Measurements from ENCODE around the gene ERBB4.

ERBB4 gene

DNA sequence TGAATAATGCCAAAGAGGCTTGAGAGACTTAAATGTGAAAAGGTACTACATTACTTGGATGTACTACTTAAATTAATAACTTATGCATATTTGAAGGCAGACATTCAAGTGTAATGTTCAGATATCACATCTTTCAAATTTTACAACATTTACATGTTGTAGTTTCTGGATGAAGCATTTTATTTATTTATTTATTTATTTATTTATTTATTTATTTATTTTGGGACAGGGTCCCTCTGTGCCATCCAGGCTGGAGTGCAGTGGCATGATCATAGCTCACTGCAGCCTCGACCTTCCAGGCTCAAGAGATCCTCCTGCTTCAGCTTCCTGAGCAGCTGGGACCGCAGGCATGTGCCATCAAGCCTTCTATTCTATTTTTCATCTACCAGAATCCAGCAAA, 596.4 kb downstream of the ERBB4 start:
- no peak for DNase-seq
- Mint-ChIP-seq H3K36me3 (ENCODE audit: low read depth) (no peaks in the 10 kb centered on the region), H3K27me3 (no peaks in the 10 kb centered on the region), H3K9me3 (peaks cover 3% of the 10 kb centered on the region), H3K27ac (no peak overlapping the region), H3K4me3 (no peak overlapping the region), H3K4me1 (ENCODE audit: low read depth) (no peaks in the 10 kb centered on the region)

DNA sequence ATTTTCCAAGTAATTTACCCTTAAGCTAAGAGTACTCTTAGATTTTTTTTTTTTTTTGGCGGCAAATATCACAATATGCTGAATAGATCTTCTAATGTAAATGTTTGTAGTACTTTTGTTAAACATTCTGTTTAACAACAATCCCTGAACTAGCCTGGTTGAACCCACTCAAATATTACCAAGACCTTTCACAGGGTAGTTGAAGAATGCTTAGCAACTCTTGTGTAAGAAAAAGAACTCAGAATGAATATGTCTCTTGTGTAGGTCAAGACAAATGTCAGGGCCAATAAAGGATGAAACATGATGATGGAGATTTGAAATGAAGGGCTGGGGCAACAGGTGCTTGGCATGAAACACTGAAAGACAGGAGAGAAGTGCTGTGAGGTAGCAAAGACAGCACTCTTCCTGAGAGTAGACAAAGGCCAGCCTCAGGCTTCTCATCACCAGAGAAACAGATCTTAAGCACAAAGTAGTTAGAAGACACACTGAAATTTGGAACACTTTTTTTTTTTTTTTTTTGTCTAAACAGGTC, 597.3 kb downstream of the ERBB4 start:
- Mint-ChIP-seq H3K27ac (no peak overlapping the region), H3K9me3 (peaks cover 3% of the 10 kb centered on the region), H3K4me3 (no peak overlapping the region), H3K36me3 (ENCODE audit: low read depth) (no peaks in the 10 kb centered on the region), H3K27me3 (no peaks in the 10 kb centered on the region), H3K4me1 (ENCODE audit: low read depth) (no peaks in the 10 kb centered on the region)
- DNase-seq, result no peak

DNA sequence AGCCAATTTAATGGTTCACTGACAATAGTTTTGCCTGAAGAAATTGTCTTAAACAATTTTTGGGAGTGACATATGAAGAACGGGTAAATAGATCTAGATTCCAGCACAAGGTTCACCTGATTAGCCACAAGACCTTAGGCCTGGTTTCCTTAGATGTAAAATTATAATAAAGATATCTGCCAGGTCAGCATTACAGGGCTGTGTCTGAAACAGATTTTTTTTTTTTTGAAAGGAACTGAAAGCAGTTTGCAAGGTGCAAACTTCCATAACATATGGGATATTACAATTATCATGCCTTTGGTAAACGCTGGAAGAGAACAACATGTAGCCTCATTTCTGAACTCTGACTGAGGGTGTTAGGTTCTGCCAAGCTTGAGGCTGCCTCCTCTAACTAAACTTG, 599.4 kb downstream of the ERBB4 start:
- H3K4me3 Mint-ChIP-seq, result no peak overlapping the region
- H3K27ac Mint-ChIP-seq, result no peak overlapping the region
- no peaks in the 10 kb centered on the region for H3K36me3 Mint-ChIP-seq (ENCODE audit: low read depth)
- no peaks in the 10 kb centered on the region for H3K4me1 Mint-ChIP-seq (ENCODE audit: low read depth)
- DNase-seq, result no peak
- no peaks in the 10 kb centered on the region for H3K27me3 Mint-ChIP-seq
- peaks cover 3% of the 10 kb centered on the region for H3K9me3 Mint-ChIP-seq

DNA sequence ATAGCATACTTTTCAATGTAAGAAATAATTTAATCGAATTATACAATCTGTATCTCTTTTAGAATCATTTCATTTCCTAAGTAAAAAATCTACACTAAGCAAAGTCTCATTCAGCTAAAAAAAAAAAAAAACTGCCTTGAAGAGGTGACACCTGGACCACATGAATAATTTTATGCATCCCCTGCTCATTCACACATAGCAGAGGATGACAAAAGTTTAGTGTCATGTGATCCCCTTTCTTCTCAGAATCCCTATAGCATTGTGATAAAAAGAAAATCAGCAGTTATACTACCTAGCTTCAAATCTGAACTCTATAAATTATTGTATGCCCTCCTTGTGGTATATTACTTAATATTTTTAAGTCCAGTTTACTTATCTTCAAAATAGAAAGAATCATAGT, 603.8 kb downstream of the ERBB4 start:
- Mint-ChIP-seq H3K27me3 (no peaks in the 10 kb centered on the region), H3K9me3 (no peaks in the 10 kb centered on the region), H3K36me3 (ENCODE audit: low read depth) (no peaks in the 10 kb centered on the region), H3K4me1 (ENCODE audit: low read depth) (no peaks in the 10 kb centered on the region), H3K4me3 (no peak overlapping the region), H3K27ac (no peak overlapping the region)
- DNase-seq, result no peak

DNA sequence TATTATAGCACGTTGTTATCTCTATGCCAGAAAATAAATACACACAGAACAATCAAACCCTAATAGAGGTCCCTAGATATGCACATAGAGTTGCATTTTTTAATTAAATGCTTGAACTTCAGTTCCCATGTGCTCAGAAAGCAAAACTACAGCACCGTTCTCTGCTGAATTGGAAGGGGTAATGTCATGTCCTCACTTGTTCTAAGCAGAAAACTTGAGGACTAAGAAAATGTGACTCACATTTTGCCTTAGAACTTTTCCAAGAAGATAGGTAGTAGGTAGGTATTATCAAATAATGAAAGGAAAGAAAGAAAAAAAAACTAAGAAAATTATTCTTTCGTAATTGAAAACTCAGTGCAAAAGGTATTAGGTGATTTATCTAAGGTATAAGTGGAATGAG, 607.3 kb downstream of the ERBB4 start:
- Mint-ChIP-seq H3K36me3 (ENCODE audit: low read depth) (no peaks in the 10 kb centered on the region), H3K4me1 (ENCODE audit: low read depth) (no peaks in the 10 kb centered on the region), H3K4me3 (no peak overlapping the region), H3K9me3 (peaks cover 4% of the 10 kb centered on the region), H3K27me3 (no peaks in the 10 kb centered on the region), H3K27ac (no peak overlapping the region)
- DNase-seq, result no peak

DNA sequence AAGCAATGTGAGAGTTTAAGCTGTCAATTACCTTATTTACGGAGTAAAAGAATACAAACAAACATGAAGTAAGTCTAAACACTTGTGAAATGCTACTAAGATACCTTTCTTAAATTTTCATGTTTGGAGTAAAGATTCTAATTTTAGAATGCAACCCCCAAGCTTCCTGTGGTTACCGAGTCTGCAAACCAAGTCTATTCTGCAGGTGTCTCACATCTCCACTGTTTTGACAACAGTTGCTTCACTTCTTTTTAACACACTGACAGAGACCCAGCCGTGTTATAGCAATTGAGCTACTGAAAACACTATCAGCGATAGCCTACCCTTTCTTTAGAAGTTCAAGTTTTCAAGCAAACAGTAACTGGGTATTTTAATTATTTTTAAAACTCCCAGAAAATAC, 608.3 kb downstream of the ERBB4 start:
- Mint-ChIP-seq H3K9me3 (peaks cover 4% of the 10 kb centered on the region), H3K27me3 (no peaks in the 10 kb centered on the region), H3K27ac (no peak overlapping the region), H3K36me3 (ENCODE audit: low read depth) (no peaks in the 10 kb centered on the region), H3K4me1 (ENCODE audit: low read depth) (no peaks in the 10 kb centered on the region), H3K4me3 (no peak overlapping the region)
- DNase-seq, result no peak

DNA sequence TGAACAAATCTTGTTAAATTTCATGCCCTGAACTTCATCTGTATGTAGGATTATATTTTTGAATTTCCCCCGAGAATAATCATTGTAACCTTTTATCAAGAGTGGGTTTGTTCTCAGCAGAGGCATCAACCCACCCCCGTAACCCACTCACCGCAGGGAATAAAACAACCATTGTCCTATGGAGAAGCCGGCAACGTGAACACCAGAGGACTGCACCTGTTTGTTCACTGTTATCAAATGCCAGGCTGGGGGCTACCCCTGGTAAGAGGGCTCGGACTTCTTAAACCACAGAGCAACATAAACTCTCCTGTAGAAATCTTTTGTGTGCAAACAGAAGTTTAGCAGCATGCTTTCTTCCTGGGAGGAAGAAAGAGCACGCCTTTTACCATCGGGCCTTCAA, 610.4 kb downstream of the ERBB4 start:
- Mint-ChIP-seq H3K27ac (no peak overlapping the region), H3K36me3 (ENCODE audit: low read depth) (no peaks in the 10 kb centered on the region), H3K27me3 (no peaks in the 10 kb centered on the region), H3K4me3 (no peak overlapping the region), H3K9me3 (peaks cover 4% of the 10 kb centered on the region), H3K4me1 (ENCODE audit: low read depth) (no peaks in the 10 kb centered on the region)
- DNase-seq, result no peak

DNA sequence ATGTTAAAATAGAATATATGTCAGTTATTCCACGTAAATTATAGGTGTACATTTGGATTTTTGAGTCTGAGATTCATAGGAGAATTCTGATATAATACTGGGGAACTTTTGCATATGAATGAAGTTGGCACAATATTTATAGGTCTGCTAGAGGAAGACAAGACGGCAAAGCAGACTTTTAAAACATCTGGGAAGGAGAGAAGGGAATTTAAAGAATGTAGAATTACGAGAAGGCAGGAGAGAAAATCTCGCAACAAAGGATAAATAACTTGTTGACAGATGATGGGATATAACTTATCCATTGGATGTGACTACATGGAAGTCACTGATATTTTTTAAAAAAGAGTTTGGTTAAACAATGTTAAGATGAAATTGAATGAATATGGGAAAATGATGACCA, 615.6 kb downstream of the ERBB4 start:
- H3K9me3 Mint-ChIP-seq, result peaks cover 6% of the 10 kb centered on the region
- H3K4me1 Mint-ChIP-seq (ENCODE audit: low read depth), result no peaks in the 10 kb centered on the region
- H3K27ac Mint-ChIP-seq, result no peak overlapping the region
- no peaks in the 10 kb centered on the region for H3K27me3 Mint-ChIP-seq
- H3K4me3 Mint-ChIP-seq, result no peak overlapping the region
- H3K36me3 Mint-ChIP-seq (ENCODE audit: low read depth), result no peaks in the 10 kb centered on the region
- no peak for DNase-seq

DNA sequence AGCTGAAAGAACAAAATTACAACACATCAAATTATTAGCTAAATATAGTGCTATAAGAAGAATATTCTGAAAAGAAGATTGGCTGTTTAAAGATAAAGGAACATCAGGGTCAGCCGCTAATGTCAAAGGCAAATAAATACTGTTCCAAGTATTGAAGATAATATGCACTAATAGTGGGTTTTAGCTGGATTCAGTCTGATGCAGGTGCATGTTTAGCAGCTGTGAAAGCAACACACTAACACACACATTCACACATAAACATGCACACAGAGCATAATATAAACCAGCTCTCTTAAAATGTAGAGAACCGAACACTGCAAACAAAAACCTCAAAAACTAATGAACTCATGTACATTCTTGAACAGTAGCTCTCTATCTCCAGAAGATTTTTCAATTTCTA, 634.6 kb downstream of the ERBB4 start:
- Mint-ChIP-seq H3K4me1 (ENCODE audit: low read depth) (no peaks in the 10 kb centered on the region), H3K27me3 (no peaks in the 10 kb centered on the region), H3K4me3 (no peak overlapping the region), H3K36me3 (ENCODE audit: low read depth) (no peaks in the 10 kb centered on the region), H3K27ac (no peak overlapping the region), H3K9me3 (no peaks in the 10 kb centered on the region)
- DNase-seq, result no peak

DNA sequence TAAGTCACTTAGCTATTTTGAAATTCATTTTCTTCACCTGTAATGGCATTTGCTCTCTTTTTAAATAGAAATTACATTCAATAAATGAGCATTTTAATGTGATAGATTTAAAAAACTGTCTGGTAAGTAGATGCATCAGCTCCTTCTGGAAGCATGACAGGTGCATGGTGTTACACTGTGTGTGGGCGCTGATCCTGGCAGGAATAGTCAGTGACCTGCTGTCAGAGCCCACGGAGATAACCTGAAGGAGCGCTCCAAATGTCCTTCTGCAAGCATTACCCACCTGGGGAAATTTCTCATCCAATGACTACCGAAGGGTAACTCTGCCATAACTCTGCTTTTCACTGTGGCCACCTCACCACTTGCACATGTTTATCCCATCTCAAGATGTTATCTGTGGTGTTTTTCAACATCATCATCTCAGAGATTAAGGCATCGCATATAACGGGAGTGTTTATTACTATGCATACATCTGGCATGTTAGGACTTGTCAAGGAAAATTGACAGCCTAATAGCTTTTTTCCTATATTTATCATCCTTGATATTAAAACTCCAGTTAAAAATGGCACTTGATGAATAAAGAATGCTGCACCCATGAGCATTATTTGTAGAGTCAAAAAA, 637.3 kb downstream of the ERBB4 start:
- DNase-seq, result no peak
- Mint-ChIP-seq H3K36me3 (ENCODE audit: low read depth) (no peaks in the 10 kb centered on the region), H3K4me1 (ENCODE audit: low read depth) (no peaks in the 10 kb centered on the region), H3K4me3 (no peak overlapping the region), H3K27ac (no peak overlapping the region), H3K9me3 (no peaks in the 10 kb centered on the region), H3K27me3 (no peaks in the 10 kb centered on the region)

DNA sequence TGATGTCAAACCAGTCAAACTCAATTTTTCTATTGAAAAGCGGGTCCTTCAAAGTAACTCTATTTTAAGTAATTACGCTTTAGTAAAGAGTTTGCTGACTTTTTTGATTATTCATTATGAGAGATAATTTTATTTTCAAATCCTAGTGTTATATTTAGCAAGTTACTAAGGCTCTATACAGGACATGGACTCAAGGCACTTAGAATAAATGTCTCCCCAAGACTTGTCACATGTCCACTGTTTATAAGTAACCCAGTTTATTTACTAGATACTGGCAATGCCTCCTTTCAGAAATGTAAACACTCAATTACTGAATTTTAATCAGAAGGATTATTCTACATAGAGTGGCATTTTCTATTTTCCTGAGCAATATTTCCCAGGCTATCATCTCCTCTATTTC, 638.1 kb downstream of the ERBB4 start:
- no peaks in the 10 kb centered on the region for H3K4me1 Mint-ChIP-seq (ENCODE audit: low read depth)
- H3K36me3 Mint-ChIP-seq (ENCODE audit: low read depth), result no peaks in the 10 kb centered on the region
- H3K4me3 Mint-ChIP-seq, result no peak overlapping the region
- no peak for DNase-seq
- no peaks in the 10 kb centered on the region for H3K27me3 Mint-ChIP-seq
- H3K27ac Mint-ChIP-seq, result no peak overlapping the region
- H3K9me3 Mint-ChIP-seq, result no peaks in the 10 kb centered on the region

DNA sequence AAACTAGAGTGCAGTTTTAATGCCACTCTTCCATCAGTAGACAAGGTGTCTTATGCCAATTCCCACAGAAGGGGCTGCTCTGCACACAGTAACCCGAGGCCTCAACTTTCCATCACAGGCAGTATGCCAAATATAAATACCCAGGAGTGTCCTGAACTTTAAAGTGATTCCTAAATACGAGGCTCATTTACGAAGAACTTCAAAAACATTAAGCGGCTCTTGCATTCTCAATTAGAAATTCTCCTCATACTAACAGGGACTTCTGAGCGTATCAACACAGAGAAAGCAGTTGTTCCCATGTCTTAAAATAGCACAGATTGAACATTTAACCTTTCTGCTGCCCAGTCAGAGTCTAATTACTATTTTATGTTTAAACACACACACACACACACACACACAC, 638.6 kb downstream of the ERBB4 start:
- H3K36me3 Mint-ChIP-seq (ENCODE audit: low read depth), result no peaks in the 10 kb centered on the region
- no peaks in the 10 kb centered on the region for H3K4me1 Mint-ChIP-seq (ENCODE audit: low read depth)
- H3K4me3 Mint-ChIP-seq, result no peak overlapping the region
- H3K27me3 Mint-ChIP-seq, result no peaks in the 10 kb centered on the region
- no peak overlapping the region for H3K27ac Mint-ChIP-seq
- no peaks in the 10 kb centered on the region for H3K9me3 Mint-ChIP-seq
- no peak for DNase-seq

DNA sequence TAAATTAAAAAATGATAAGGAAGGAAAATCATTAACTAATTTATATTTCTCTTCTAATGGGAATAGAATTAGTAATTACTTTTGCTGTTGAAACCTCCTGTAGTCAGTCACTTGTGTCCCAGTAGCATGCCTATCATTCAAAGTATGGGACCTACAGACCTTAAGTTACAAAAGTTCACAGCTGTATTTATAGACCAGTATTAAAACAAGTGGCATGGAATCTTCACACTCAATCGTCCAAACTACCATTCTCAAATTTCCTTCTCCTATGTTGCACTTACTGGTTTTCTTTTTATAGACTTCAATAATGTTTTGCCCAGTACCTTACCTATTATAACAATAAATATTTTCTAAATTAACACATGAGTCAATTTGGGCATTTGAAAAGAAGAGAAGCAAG, 639.9 kb downstream of the ERBB4 start:
- Mint-ChIP-seq H3K9me3 (peaks cover 3% of the 10 kb centered on the region), H3K27ac (no peak overlapping the region), H3K36me3 (ENCODE audit: low read depth) (no peaks in the 10 kb centered on the region), H3K27me3 (no peaks in the 10 kb centered on the region), H3K4me1 (ENCODE audit: low read depth) (no peaks in the 10 kb centered on the region), H3K4me3 (no peak overlapping the region)
- no peak for DNase-seq

DNA sequence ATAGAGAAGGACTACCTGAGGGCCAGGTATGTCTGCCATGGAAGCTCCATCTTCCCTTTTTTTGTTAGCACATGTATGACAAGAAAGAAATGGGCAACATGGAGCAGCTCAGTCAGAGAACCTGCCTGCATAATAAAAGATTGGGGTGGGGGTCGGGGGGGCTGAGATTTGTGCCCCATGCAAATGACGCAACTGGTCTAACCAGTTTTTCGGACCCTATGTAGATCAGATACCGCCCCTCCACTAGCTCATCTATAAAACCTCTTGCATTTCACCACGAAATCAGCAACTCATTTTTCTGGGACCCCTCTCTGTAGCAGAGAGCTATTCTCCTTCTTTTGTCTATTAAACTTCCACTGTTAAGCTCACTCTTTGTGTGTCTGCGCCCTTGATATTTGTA, 657.2 kb downstream of the ERBB4 start:
- H3K27ac Mint-ChIP-seq, result no peak overlapping the region

DNA sequence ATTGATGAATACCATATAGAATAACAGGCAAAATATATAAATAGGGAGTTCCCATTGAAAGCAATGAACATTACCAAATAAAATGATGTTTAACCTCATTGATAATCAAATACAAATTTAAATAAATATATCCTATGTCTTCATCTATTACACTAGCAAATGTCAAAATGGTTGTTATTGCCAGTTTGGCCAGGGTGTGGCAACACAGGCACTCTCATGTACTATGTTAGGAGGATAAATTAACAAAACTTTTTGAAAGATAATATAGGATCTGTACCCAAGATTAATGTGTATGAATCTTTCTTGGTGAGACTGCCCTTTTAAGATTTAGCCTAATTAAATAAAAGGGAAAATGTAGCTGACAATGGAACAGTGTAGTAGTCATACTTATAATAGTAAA, 659.3 kb downstream of the ERBB4 start:
- Mint-ChIP-seq H3K4me1 (ENCODE audit: low read depth) (no peaks in the 10 kb centered on the region), H3K27me3 (no peaks in the 10 kb centered on the region), H3K9me3 (no peaks in the 10 kb centered on the region), H3K27ac (no peak overlapping the region), H3K36me3 (ENCODE audit: low read depth) (no peaks in the 10 kb centered on the region), H3K4me3 (no peak overlapping the region)
- DNase-seq, result no peak

More for the DNA sequence above, 657.2 kb downstream of the ERBB4 start:
- no peaks in the 10 kb centered on the region for H3K9me3 Mint-ChIP-seq
- no peaks in the 10 kb centered on the region for H3K27me3 Mint-ChIP-seq
- no peak overlapping the region for H3K4me3 Mint-ChIP-seq
- no peak for DNase-seq
- H3K4me1 Mint-ChIP-seq (ENCODE audit: low read depth), result no peaks in the 10 kb centered on the region
- H3K36me3 Mint-ChIP-seq (ENCODE audit: low read depth), result no peaks in the 10 kb centered on the region

DNA sequence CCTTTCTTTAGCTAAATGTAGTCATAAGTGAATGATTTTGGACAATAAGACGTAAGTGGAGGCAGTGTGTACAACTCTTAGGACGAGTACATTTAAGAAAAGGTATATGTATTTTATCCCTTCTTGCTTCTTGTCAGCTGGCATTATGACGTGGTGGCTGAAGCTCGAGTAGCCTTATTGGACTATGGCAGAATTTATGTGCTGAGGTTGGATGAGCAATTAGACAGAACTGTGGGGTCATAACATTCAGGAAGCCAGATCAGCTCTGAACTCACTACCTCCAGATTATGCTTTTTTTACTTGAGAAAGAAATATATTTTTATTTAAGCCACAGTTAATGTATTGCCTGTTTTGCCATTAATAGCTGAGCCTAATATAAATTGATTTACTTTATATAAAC, 661.5 kb downstream of the ERBB4 start:
- H3K4me1 Mint-ChIP-seq (ENCODE audit: low read depth), result no peaks in the 10 kb centered on the region
- no peaks in the 10 kb centered on the region for H3K9me3 Mint-ChIP-seq
- H3K27ac Mint-ChIP-seq, result no peak overlapping the region
- H3K36me3 Mint-ChIP-seq (ENCODE audit: low read depth), result no peaks in the 10 kb centered on the region
- H3K4me3 Mint-ChIP-seq, result no peak overlapping the region
- no peak for DNase-seq
- H3K27me3 Mint-ChIP-seq, result no peaks in the 10 kb centered on the region

Measured in activated T-cell treated with anti-CD3 and anti-CD28 coated beads, Interleukin-2, amount 50 U/mL, for 24 hours (primary cell).